Osteocyte (in vitro differentiated cells): Measurements from ENCODE around the gene SCAI. TPM values are rescaled to one million over a fixed set of nuclear protein-coding genes. Genes with fewer than 3 reads are reported as not detected.
A peak's percentile ranks its signal among the peaks of the same experiment; 100 is the strongest.

Experiments used
- DNase-seq: peaks from one replicate; pipeline ENCODE4 v3.0.0; 2021; ENCODE audit warnings: mixed read lengths; ENCODE audit not compliant: unreplicated experiment; ENCODE audit errors: extremely low spot score
- H3K27ac Mint-ChIP-seq: one replicate; pipeline ENCODE4 v1.8.0; 2021; ENCODE audit warnings: mild to moderate bottlenecking, mixed read lengths; ENCODE audit not compliant: unreplicated experiment
- H3K27me3 Mint-ChIP-seq: one replicate; pipeline ENCODE4 v1.8.0; 2021; ENCODE audit warnings: mixed read lengths; ENCODE audit not compliant: unreplicated experiment
- H3K36me3 Mint-ChIP-seq: one replicate; pipeline ENCODE4 v1.8.0; 2021; ENCODE audit warnings: mixed read lengths; ENCODE audit not compliant: unreplicated experiment
- H3K4me1 Mint-ChIP-seq: one replicate; pipeline ENCODE4 v1.8.0; 2021; ENCODE audit warnings: mixed read lengths; ENCODE audit not compliant: unreplicated experiment
- H3K4me3 Mint-ChIP-seq: one replicate; pipeline ENCODE4 v1.8.0; 2021; ENCODE audit warnings: mild to moderate bottlenecking, moderate library complexity, mixed read lengths; ENCODE audit not compliant: unreplicated experiment
- H3K9me3 Mint-ChIP-seq: one replicate; pipeline ENCODE4 v1.8.0; 2021; ENCODE audit warnings: mixed read lengths; ENCODE audit not compliant: unreplicated experiment
- CTCF ChIP-seq: fragments of 200-600 bp; sonication (generic); IDR thresholded peaks from 2 replicates; pipeline ENCODE4 v1.5.0; 2021; ENCODE audit warnings: antibody characterized with exemption, mild to moderate bottlenecking, moderate library complexity
- long read RNA-seq: library from polyadenylated mRNA; unstranded; transcript quantifications from one replicate; pipeline ENCODE4 v2.0.0, GENCODE V29; 2021
- total RNA-seq: library from RNA; stranded (reverse); gene quantifications from 2 replicates; pipeline ENCODE4 v1.2.1, GENCODE V29; 2021

SCAI gene
- total RNA-seq, result 7.8 and 8.6 TPM in 2 replicates
- long read RNA-seq, full-length matches to known transcripts, result 6 of 12 reads
- long read RNA-seq, partial matches to known transcripts, result 3 of 12 reads
- long read RNA-seq, other reads (novel, unspliced or antisense), result 3 of 12 reads

- peak within 1 kb of the TSS; percentile 93 for H3K4me3 Mint-ChIP-seq
- H3K4me1 Mint-ChIP-seq, result peaks cover 14% of the 10 kb centered on the region
- no peaks in the 10 kb centered on the region for H3K9me3 Mint-ChIP-seq
- peak; percentile 96 for TF ChIP-seq CTCF
- H3K27ac Mint-ChIP-seq, result peak within 1 kb of the TSS; percentile 62
- peak; percentile 100 for DNase-seq
- no peaks in the 10 kb centered on the region for H3K27me3 Mint-ChIP-seq
- H3K36me3 Mint-ChIP-seq, result peaks cover 7% of the 10 kb centered on the region
Observed at GRCh38 chr9:125143377-125144090, at the start of gene SCAI. Gene SCAI (minus strand): TSS chr9:125143528. CDS start chr9:125143437, 91 bp downstream.

GRCh38 chr9:125190361-125190801, 47.1 kb upstream of the SCAI start:
- DNase-seq, result no peak

GRCh38 chr9:125189361-125190289, 46.3 kb upstream of the SCAI start, which contains the start of gene PPP6C:
Gene PPP6C (minus strand): TSS chr9:125189803. CDS start chr9:125189718, 85 bp downstream.
- Mint-ChIP-seq H3K27ac (peak within 1 kb of the TSS; percentile 94), H3K27me3 (no peaks in the 10 kb centered on the region), H3K4me3 (peak within 1 kb of the TSS; percentile 95), H3K4me1 (peaks cover 35% of the 10 kb centered on the region), H3K9me3 (no peaks in the 10 kb centered on the region), H3K36me3 (peaks cover 2% of the 10 kb centered on the region)
- DNase-seq, result peak; percentile 99
- TF ChIP-seq CTCF, result peak; percentile 65

More at GRCh38 chr9:125190361-125190801, 47.1 kb upstream of the SCAI start:
- peak overlapping the region; percentile 94 for H3K27ac Mint-ChIP-seq
- H3K27me3 Mint-ChIP-seq, result no peaks in the 10 kb centered on the region
- peaks cover 35% of the 10 kb centered on the region for H3K4me1 Mint-ChIP-seq
- H3K4me3 Mint-ChIP-seq, result peak overlapping the region; percentile 95
- no peak for TF ChIP-seq CTCF
- H3K36me3 Mint-ChIP-seq, result peaks cover 2% of the 10 kb centered on the region
- no peaks in the 10 kb centered on the region for H3K9me3 Mint-ChIP-seq

GRCh38 chr9:125189011-125189360, 45.7 kb upstream of the SCAI start:
- Mint-ChIP-seq H3K27ac (peak overlapping the region; percentile 94), H3K36me3 (peaks cover 2% of the 10 kb centered on the region), H3K27me3 (no peaks in the 10 kb centered on the region)

More at GRCh38 chr9:125189011-125189360, 45.7 kb upstream of the SCAI start:
- Mint-ChIP-seq H3K4me1 (peaks cover 35% of the 10 kb centered on the region), H3K9me3 (no peaks in the 10 kb centered on the region), H3K4me3 (peak overlapping the region; percentile 95)
- DNase-seq, result peak; percentile 84
- no peak for TF ChIP-seq CTCF
